ENCODE results near the gene SRMS.
"Not testable (repeated sequence)": the region's sequence is repeated elsewhere in the genome, so short reads cannot be mapped to it uniquely, and the experiment has no call there.

SRMS gene

DNA sequence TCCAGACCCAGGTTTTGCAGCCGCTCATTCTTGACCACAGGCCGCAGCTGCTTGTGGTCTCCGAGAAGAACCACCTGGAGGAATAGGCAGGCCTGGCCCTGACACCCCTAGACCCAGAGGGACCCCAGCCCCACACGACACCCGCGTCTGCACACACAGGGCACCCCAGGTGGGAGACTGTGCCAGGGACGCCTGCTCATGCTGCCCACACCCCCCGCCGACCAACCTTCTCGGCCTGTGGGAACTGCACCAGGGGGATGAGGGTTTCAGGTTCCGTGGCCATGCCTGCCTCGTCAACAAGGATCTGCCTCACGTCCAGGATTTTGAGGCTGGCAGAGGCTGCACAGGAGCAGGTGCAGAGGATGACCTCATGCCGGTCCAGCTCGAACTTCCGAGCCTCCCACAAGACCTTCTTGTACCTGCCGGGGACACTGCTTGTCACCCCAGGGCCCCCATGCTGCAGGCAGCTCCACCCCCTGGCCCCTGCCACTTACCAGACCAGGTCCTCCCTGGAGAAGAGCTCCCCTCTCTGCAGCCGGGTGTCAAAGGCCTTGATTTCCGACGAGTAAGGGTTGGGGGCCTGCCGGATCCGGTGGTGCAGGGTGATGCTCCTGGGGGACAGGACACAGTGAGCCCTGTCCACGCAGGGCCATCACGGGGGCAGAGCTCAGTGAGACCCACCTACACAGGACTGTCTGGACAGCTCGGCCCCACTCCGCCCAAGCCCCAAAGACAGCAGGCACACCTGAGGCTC, 13.5 kb upstream of the SRMS start:
- peaks cover 2% of the 10 kb centered on the region for H3K9me3 ChIP-seq
- H3K27ac ChIP-seq: no peak overlapping the region
- no peak overlapping the region for H3K4me3 ChIP-seq (ENCODE audit: low read depth in 1 of 2, low read length in 1 of 2)
- TF ChIP-seq, protein P1, sequence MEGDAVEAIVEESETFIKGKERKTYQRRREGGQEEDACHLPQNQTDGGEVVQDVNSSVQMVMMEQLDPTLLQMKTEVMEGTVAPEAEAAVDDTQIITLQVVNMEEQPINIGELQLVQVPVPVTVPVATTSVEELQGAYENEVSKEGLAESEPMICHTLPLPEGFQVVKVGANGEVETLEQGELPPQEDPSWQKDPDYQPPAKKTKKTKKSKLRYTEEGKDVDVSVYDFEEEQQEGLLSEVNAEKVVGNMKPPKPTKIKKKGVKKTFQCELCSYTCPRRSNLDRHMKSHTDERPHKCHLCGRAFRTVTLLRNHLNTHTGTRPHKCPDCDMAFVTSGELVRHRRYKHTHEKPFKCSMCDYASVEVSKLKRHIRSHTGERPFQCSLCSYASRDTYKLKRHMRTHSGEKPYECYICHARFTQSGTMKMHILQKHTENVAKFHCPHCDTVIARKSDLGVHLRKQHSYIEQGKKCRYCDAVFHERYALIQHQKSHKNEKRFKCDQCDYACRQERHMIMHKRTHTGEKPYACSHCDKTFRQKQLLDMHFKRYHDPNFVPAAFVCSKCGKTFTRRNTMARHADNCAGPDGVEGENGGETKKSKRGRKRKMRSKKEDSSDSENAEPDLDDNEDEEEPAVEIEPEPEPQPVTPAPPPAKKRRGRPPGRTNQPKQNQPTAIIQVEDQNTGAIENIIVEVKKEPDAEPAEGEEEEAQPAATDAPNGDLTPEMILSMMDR (IDR thresholded peaks at IDR 0.05): no peak
- H3K36me3 ChIP-seq: peaks cover 99% of the 10 kb centered on the region
- no peaks in the 10 kb centered on the region for H3K4me1 ChIP-seq (ENCODE audit: control insufficient read depth in 1 of 2, insufficient read depth in 1 of 2, low read depth in 1 of 2, low read length in 1 of 2)
- H3K27me3 ChIP-seq: peaks cover 16% of the 10 kb centered on the region

DNA sequence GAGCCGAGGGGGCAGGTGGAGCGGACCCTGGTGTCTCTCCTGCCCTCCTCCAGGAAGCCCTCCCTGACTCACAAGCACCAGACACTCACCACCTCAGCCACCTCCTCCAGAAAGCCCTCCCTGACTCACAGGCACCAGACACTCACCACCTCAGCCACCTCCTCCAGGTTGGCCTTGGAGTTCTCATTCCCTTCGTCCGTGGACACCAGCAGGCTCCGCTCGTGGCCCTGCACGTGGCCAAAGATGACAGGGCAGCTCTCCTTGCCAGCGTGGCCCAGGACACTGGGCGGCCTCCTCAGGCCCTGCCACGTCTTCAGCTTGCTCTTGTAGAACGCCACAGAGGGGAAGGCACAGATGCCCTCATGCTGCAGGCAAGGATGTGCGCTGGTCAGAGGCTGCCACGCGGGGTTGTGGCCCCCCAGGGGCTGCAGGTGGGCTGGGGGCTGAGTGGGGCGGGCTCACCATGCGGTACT, 12.8 kb upstream of the SRMS start:
- H3K9me3 ChIP-seq: peaks cover 2% of the 10 kb centered on the region
- peaks cover 16% of the 10 kb centered on the region for H3K27me3 ChIP-seq
- H3K4me1 ChIP-seq (ENCODE audit: control insufficient read depth in 1 of 2, insufficient read depth in 1 of 2, low read depth in 1 of 2, low read length in 1 of 2): no peaks in the 10 kb centered on the region
- peaks cover 99% of the 10 kb centered on the region for H3K36me3 ChIP-seq
- no peak overlapping the region for H3K4me3 ChIP-seq (ENCODE audit: low read depth in 1 of 2, low read length in 1 of 2)
- H3K27ac ChIP-seq: no peak overlapping the region
- TF ChIP-seq, protein P1 (IDR thresholded peaks at IDR 0.05): no peak

DNA sequence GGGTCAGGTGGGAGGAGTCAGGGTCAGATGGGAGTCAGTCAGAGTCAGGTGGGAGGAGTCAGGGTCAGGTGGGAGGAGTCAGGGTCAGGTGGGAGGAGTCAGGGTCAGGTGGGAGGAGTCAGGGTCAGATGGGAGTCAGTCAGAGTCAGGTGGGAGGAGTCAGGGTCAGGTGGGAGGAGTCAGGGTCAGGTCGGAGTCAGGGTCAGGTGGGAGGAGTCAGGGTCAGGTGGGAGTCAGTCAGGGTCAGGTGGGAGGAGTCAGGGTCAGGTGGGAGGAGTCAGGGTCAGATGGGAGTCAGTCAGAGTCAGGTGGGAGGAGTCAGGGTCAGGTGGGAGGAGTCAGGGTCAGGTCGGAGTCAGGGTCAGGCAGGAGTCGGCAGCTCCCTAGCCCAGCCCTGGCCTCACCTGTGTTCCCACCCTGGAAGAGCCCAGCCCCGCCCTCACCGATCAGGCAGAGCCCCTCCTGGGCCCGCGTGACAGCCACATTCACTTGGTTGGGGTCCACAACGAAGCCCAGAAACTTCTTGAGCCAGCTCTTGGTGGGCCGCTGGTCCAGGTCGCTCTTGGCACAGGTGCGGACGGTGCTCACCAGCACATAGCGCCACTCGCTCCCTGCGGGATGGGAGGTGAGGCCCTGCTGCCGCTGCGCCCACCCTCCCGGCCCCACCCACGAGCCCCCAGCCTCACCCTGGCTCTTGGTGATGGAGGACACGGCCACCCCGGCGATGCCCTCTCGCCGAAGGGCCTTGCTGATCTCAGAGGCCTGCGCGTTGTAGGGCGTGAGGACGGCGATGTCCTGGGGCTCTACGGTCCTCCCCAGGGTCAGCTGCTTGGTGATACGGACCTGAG, 12.2 kb upstream of the SRMS start:
- H3K27me3 ChIP-seq: peaks cover 21% of the 10 kb centered on the region
- H3K4me1 ChIP-seq (ENCODE audit: control insufficient read depth in 1 of 2, insufficient read depth in 1 of 2, low read depth in 1 of 2, low read length in 1 of 2); H3K9me3 ChIP-seq; H3K27ac ChIP-seq; H3K4me3 ChIP-seq (ENCODE audit: low read depth in 1 of 2, low read length in 1 of 2): not testable (repeated sequence)
- H3K36me3 ChIP-seq: peaks cover 92% of the 10 kb centered on the region

DNA sequence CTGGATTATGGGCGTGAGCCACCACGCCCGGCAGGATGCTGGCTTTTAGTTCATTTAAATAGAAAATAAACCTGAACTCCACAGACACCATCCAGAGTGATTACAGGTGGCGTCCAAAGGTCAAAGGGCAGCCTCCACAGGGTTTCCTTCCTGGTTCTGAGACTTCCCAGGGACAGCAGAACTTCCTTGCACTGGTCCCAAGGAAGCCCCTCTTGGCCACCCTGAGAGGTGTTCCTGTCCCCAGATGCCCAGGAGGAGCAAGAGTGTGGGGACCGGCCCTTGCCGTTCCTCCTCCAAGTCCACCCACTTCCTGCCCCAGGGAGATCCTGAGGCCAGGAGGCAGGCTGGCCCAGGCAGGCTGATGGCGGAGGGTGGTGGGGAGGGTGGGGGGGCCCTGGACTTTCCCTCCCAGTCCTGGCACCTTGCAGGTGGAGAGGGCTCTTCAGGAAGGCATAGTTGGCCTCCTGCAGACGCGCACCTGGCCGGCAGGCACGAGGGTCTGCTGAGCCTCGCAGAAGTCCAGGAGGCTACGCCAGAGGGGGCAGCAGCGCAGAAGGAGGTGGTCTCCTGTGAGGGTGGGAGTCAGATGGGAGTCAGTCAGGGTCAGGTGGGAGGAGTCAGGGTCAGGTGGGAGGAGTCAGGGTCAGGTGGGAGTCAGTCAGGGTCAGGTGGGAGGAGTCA, 11.4 kb upstream of the SRMS start:
- no peak overlapping the region for H3K4me3 ChIP-seq (ENCODE audit: low read depth in 1 of 2, low read length in 1 of 2)
- peaks cover 28% of the 10 kb centered on the region for H3K27me3 ChIP-seq
- peaks cover 5 to 6% of the 10 kb centered on the region in 2 experiments for H3K4me1 ChIP-seq (ENCODE audit: control insufficient read depth in 1 of 2, insufficient read depth in 1 of 2, low read depth in 1 of 2, low read length in 1 of 2)
- H3K36me3 ChIP-seq: peaks cover 84% of the 10 kb centered on the region
- H3K9me3 ChIP-seq: peaks cover 2% of the 10 kb centered on the region
- H3K27ac ChIP-seq: no peak overlapping the region
- TF ChIP-seq, protein P1 (IDR thresholded peaks at IDR 0.05): no peak

DNA sequence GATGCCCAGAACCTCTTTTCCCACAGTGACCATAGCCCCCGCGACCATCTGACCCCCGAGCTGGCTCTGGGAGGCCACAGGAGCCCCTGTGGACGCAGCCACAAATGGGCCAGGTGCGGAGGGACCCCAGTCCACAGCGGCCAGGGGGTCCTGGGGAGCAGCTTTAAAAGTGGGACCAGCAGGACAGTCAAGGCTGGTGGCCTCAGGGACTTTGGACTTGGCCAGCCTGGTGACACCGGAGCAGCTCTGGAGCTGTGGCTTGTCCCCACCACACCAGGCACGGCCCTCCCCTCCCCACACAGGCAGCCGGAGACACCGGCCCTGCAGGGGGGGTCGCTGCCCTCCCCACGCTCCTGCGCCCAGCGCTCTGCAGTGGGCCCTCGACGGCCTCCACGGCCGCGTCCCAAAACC, 9.9 kb upstream of the SRMS start:
- Histone ChIP-seq H3K27ac (no peak overlapping the region), H3K4me1 (ENCODE audit: control insufficient read depth in 1 of 2, insufficient read depth in 1 of 2, low read depth in 1 of 2, low read length in 1 of 2) (peaks cover 9 to 17% of the 10 kb centered on the region in 2 experiments), H3K9me3 (peaks cover 2% of the 10 kb centered on the region), H3K27me3 (peaks cover 43% of the 10 kb centered on the region), H3K4me3 (ENCODE audit: low read depth in 1 of 2, low read length in 1 of 2) (no peak overlapping the region), H3K36me3 (peaks cover 70% of the 10 kb centered on the region)
- TF ChIP-seq, protein P1 (IDR thresholded peaks at IDR 0.05): no peak
